PC-9 (cell line): ENCODE results near the gene TUBB2B. TPM values are rescaled to one million over a fixed set of nuclear protein-coding genes. Genes with fewer than 3 reads are reported as not detected.

ENCODE experiments used
- Bru-seq: library from RNA; stranded (reverse); fragments of 400-500 nt; gene quantifications from one replicate; lab custom pipeline; 2021; lab: Mats Ljungman, UMichigan
- BruChase-seq, 2 experiments: library from RNA; stranded (reverse); fragments of 400-500 nt; gene quantifications; one replicate each; lab custom pipeline; 2021; lab: Mats Ljungman, UMichigan
- BruUV-seq: library from RNA; stranded (reverse); fragments of 400-500 nt; replicated peaks from 2 replicates; lab custom pipeline; 2021; lab: Mats Ljungman, UMichigan
- CTCF ChIA-PET: fragments of 300-600 bp; sonication (Branson Sonifier 250); formaldehyde crosslinking; loops from one replicate; lab custom pipeline; 2022; ENCODE audit warnings: antibody characterized with exemption; lab: Charles Lee
- POLR2A ChIA-PET: fragments of 300-600 bp; sonication (Branson Sonifier 250); formaldehyde crosslinking; loops from one replicate; lab custom pipeline; 2022; ENCODE audit warnings: antibody characterized with exemption; ENCODE audit not compliant: unreplicated experiment; lab: Charles Lee
- DNase-seq, 2 experiments: peaks; one replicate each; pipeline versions ENCODE4 v3.0.0 to v3.0.0-alpha.2; 2015 to 2022; ENCODE audit warnings: mixed read lengths in 1 of 2
- H2AFZ ChIP-seq: fragments of 200-600 bp; sonication (generic); 2 replicates; pipeline ENCODE4 v1.8.1; 2017; ENCODE audit warnings: antibody characterized with exemption
- H3F3A ChIP-seq: fragments of 200-600 bp; sonication (generic); 2 replicates; pipeline ENCODE4 v1.8.1; 2017; ENCODE audit warnings: antibody characterized with exemption, mild to moderate bottlenecking, low read depth; ENCODE audit not compliant: insufficient read depth
- H3K27ac ChIP-seq: fragments of 200-600 bp; sonication (generic); 2 replicates; pipeline ENCODE4 v1.6.1; 2016; ENCODE audit warnings: mixed run types
- H3K27me3 ChIP-seq: fragments of 200-600 bp; sonication (generic); 2 replicates; pipeline ENCODE4 v1.6.1; 2016; ENCODE audit warnings: low read depth, mixed run types; ENCODE audit not compliant: insufficient read depth
- H3K36me3 ChIP-seq: fragments of 200-600 bp; sonication (generic); 2 replicates; pipeline ENCODE4 v1.6.1; 2016; ENCODE audit warnings: low read depth, mixed run types
- H3K4me1 ChIP-seq: fragments of 200-600 bp; sonication (generic); replicated peaks from 2 replicates; pipeline ENCODE4 v1.6.1; 2016; ENCODE audit warnings: mixed run types; ENCODE audit not compliant: insufficient read depth
- H3K4me2 ChIP-seq: fragments of 200-600 bp; sonication (generic); 2 replicates; pipeline ENCODE4 v1.6.1; 2017; ENCODE audit warnings: mixed run types
- H3K4me3 ChIP-seq: fragments of 200-600 bp; sonication (generic); 2 replicates; pipeline ENCODE4 v1.6.1; 2016; ENCODE audit warnings: mixed run types
- H3K79me2 ChIP-seq: fragments of 200-600 bp; sonication (generic); 2 replicates; pipeline ENCODE4 v1.6.1; 2017; ENCODE audit warnings: low read depth, mixed run types
- H3K9me2 ChIP-seq: fragments of 200-600 bp; sonication (generic); 2 replicates; pipeline ENCODE4 v1.8.1; 2017; ENCODE audit warnings: mild to moderate bottlenecking; ENCODE audit not compliant: insufficient read depth
- H3K9me3 ChIP-seq: fragments of 200-600 bp; sonication (generic); 2 replicates; pipeline ENCODE4 v1.8.1; 2016; ENCODE audit warnings: low read depth; ENCODE audit not compliant: insufficient read depth
- H4K20me1 ChIP-seq: fragments of 200-600 bp; sonication (generic); 2 replicates; pipeline ENCODE4 v1.8.1; 2017; ENCODE audit not compliant: insufficient read depth
- EZH2 ChIP-seq: fragments of 200-600 bp; sonication (generic); IDR thresholded peaks from 2 replicates; pipeline ENCODE4 v1.8.0; 2017; ENCODE audit warnings: antibody characterized with exemption, low read depth
- intact Hi-C: fragments of 100-400 bp; cut with micrococcal nuclease; formaldehyde crosslinking; loops from one replicate; pipeline ENCODE4 v1.10.0; 2022; ENCODE audit not compliant: unreplicated experiment
- long read RNA-seq: library from polyadenylated mRNA; stranded (forward); transcript quantifications from one replicate; pipeline ENCODE4 v2.0.0, GENCODE V29; 2022
- total RNA-seq: library from RNA; stranded (reverse); gene quantifications from 2 replicates; pipeline ENCODE4 v1.2.3, GENCODE V29; 2021
- TF ChIP-seq, protein P1 (sequence below): fragments of 200-600 bp; sonication (generic); conservative IDR thresholded peaks from 2 replicates; pipeline ENCODE4 v1.6.1; 2017; ENCODE audit warnings: mixed run types, antibody characterized with exemption, mild to moderate bottlenecking, moderate library complexity

Gene TUBB2B
- 1.3 and 2.5 TPM in 2 replicates for total RNA-seq
- Bru-seq, nascent RNA, result not detected
- BruChase-seq, experiment 1, labeled RNA remaining after a 2-hour chase, result percentile 16 among the genes with signal in this experiment
- BruChase-seq, experiment 2, labeled RNA remaining after a 6-hour chase, result percentile 49 among the genes with signal in this experiment
- long read RNA-seq, result 0 reads

DNA sequence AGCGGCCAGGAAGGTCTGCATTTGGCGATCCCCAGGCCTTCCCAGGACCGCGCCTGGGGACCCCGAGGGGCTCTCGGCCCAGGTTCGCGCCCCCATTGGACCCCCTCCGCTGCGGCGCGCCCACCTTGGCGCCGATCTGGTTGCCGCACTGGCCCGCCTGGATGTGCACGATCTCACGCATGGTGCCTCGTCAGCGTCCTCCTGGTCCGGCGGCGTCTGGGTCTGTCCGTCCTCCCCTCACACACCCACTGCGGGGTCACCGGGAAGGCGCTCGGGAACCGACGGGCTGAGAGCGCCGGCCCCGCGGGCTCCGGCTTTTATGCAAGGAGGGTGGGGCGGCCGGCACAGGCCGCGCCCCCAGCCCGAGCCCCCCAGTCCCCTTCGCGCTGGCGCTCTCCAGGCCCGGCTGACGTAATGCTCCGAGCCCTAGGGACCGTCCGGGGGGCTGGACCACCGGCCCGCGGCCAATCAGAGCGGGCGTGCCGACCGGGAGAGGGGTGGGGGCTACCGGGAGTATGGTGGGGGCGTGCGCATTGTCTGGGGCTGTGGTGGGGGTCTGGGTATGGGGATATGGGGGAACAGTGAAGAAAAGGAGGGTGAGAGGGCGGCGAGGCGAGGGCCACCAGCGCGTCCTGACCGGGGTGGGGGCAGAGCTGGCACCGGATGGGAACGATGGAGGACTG, at the start of gene TUBB2B:
Gene TUBB2B (minus strand): TSS at position 291 of the 683 bp plus-strand sequence. CDS start 110 bp downstream, at position 181.
- BruUV-seq, result no TSS peak
- intact Hi-C loops, result no loop called here
- no peak within 1 kb of the TSS for H3K27ac ChIP-seq
- DNase-seq, result no peak
- no peaks in the 10 kb centered on the region for H4K20me1 ChIP-seq
- TF ChIP-seq, protein P1, sequence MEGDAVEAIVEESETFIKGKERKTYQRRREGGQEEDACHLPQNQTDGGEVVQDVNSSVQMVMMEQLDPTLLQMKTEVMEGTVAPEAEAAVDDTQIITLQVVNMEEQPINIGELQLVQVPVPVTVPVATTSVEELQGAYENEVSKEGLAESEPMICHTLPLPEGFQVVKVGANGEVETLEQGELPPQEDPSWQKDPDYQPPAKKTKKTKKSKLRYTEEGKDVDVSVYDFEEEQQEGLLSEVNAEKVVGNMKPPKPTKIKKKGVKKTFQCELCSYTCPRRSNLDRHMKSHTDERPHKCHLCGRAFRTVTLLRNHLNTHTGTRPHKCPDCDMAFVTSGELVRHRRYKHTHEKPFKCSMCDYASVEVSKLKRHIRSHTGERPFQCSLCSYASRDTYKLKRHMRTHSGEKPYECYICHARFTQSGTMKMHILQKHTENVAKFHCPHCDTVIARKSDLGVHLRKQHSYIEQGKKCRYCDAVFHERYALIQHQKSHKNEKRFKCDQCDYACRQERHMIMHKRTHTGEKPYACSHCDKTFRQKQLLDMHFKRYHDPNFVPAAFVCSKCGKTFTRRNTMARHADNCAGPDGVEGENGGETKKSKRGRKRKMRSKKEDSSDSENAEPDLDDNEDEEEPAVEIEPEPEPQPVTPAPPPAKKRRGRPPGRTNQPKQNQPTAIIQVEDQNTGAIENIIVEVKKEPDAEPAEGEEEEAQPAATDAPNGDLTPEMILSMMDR, result no peak
- no peak for TF ChIP-seq EZH2
- H3K36me3 ChIP-seq, result no peaks in the 10 kb centered on the region
- no peaks in the 10 kb centered on the region for H3K27me3 ChIP-seq
- ChIA-PET POLR2A (no interaction called here), CTCF (no interaction called here)
- peak within 1 kb of the TSS; percentile 68; the same call in 1 of the 2 replicates for H2AFZ ChIP-seq
- no peaks in the 10 kb centered on the region for H3K9me2 ChIP-seq
- no peaks in the 10 kb centered on the region for H3F3A ChIP-seq
- H3K4me3 ChIP-seq, result peak within 1 kb of the TSS; percentile 62
- H3K9me3 ChIP-seq, result no peaks in the 10 kb centered on the region
- no peaks in the 10 kb centered on the region for H3K79me2 ChIP-seq
- H3K4me2 ChIP-seq, result peak within 1 kb of the TSS; percentile 80
- H3K4me1 ChIP-seq, result 0 out of 2 replicates have a peak, but pooled peaks cover 4% of the 10 kb centered on the region

DNA sequence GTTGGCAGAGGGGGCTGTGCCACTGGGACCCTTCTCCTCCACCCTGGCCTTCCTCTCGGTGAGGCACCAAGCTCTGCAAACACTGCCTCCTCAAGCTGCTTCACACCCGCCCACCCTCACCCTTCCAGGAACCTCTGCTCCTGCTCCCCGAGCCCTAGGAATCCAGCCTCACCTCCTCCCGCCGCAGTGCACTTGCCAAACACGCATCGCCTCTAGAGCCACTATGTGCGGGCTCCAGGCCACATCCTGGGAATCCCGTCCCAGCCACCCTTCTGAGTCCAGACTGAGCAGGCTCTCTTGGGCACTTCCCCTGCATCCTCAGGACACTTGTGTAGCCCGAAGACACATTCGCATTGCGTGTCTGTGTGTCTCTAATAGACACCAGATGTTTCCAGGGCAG, 49.8 kb upstream of the TUBB2B start:
- Histone ChIP-seq H3K36me3 (no peaks in the 10 kb centered on the region), H2AFZ (no peak overlapping the region), H3K9me2 (no peaks in the 10 kb centered on the region), H3K4me2 (no peak overlapping the region), H3K4me1 (no peaks in the 10 kb centered on the region), H3K4me3 (no peak overlapping the region), H3K27me3 (no peaks in the 10 kb centered on the region), H3F3A (no peaks in the 10 kb centered on the region), H3K9me3 (no peaks in the 10 kb centered on the region), H3K27ac (no peak overlapping the region), H4K20me1 (no peaks in the 10 kb centered on the region; the same call in 1 of the 2 replicates), H3K79me2 (no peaks in the 10 kb centered on the region)
- ChIA-PET CTCF (no interaction called here), POLR2A (no interaction called here)
- TF ChIP-seq, protein P1, result no peak
- no peak for TF ChIP-seq EZH2
- no TSS peak for BruUV-seq
- DNase-seq, result no peak
- intact Hi-C loops, result loop anchor here (5.0 kb wide), 4 partner anchors 140 to 730 kb away; partner anchors contain the start of gene FAM50B

DNA sequence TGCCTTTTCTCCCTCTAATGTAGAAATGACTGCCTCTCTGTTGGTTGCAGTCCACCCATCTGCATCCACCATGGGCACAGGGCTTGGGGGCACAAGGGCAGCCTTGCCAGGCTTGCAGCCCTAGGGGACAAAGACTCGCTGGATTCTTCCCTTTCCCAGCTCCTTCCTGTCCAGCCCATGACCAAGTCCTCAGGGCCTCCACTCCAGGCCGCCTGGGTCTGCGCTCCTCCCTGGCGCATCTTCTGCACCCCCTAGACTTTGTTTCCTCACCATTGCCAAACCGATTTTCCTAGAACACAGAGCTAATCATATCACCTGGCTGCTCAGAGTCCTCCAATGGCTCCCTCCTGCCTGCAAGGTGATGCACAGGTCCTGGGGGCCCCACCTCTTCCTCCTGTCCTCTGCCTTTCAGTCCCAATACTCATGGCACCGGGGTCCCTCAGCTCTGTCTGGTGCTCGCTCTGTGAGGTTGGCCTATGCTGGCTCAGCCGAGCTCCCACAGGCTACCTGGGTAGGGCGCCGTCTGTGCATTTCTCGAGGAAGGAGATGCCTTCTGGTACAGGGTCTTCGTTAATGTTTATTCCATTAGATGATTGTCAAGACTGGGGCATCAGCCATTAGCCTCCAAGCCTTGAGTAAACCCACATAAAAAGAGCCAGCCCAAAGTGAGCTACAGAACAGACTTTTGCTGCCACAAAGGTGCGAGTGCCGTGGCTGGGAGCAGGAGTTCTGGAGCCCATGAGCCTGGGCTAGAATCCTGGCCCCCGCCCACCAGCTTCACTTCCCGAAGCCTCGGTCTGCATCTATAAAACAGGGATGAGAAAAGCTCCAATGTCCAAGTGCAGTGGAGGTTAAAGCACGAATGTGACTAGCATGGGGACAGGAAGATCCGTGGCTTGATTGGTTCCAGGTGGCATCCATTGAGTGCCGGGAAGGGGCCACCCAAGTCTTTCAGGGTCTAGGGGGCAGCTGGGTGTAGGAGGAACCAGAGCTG, 49.0 kb upstream of the TUBB2B start:
- Histone ChIP-seq H3K27me3 (no peaks in the 10 kb centered on the region), H3K79me2 (no peaks in the 10 kb centered on the region), H3F3A (no peaks in the 10 kb centered on the region), H4K20me1 (no peaks in the 10 kb centered on the region), H3K27ac (no peak overlapping the region), H3K36me3 (no peaks in the 10 kb centered on the region), H3K9me2 (no peaks in the 10 kb centered on the region), H3K4me2 (no peak overlapping the region), H3K9me3 (no peaks in the 10 kb centered on the region), H3K4me3 (no peak overlapping the region), H3K4me1 (no peaks in the 10 kb centered on the region), H2AFZ (no peak overlapping the region)
- ChIA-PET CTCF (no interaction called here), POLR2A (no interaction called here)
- BruUV-seq, result no TSS peak
- intact Hi-C loops, result loop anchor here (5.0 kb wide), 4 partner anchors 141 to 731 kb away; partner anchors contain the start of gene FAM50B
- TF ChIP-seq EZH2, result no peak
- TF ChIP-seq, protein P1, result no peak
- no peak for DNase-seq
